Skeletal muscle cell (primary cell): ENCODE measurements around the gene ZNF133.
"Not testable (repeated sequence)": the region's sequence is repeated elsewhere in the genome, so short reads cannot be mapped to it uniquely, and the experiment has no call there.

Experiments
- DNase-seq: peaks from one replicate; pipeline ENCODE4 v3.0.0-alpha.2; 2010; ENCODE audit warnings: low read depth
- H3K4me3 ChIP-seq: 2 replicates; pipeline ENCODE4 v1.5.1; 2011; ENCODE audit warnings: low read depth, mild to moderate bottlenecking, control low read depth, low read length, moderate library complexity

The ZNF133 gene

DNA sequence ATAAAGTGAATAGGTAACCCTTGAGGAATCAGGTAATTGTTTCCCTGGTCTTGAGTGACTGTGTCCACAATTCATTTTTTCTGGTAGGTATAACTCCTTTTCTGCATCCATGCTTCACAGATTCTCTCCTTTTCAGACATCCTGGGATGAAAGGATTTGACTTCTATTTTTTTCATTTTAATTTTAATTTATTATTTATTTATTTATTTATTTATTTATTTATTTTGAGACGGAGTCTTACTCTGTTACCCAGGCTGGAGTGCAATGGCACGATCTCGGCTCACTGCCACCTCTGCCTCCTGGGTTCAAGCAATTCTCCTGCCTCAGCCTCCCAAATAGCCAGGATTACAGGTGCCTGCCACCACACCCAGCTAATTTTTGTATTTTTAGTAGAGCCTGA, 61.4 kb downstream of the ZNF133 start:
- not testable (repeated sequence) for DNase-seq, H3K4me3 ChIP-seq

DNA sequence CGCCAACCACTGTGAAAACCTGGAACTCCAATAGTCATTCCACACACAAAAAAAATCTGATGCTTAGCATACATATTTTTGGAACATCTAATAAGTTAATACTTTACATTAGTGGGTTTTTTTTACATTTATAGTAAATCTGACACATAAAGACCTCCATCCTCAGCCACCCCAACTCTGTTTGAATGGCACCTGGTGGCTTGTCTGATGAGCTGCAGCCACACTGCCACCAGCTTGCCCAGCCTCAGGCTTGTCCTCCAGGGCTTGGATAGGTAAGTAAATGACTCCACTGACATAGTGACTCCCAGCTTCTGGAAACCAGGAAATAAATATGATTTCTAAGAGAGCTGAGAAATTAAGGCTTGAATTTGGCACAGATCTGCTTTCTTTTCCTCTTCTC, 71.5 kb downstream of the ZNF133 start:
- H3K4me3 ChIP-seq = no peak overlapping the region
- DNase-seq = no peak

DNA sequence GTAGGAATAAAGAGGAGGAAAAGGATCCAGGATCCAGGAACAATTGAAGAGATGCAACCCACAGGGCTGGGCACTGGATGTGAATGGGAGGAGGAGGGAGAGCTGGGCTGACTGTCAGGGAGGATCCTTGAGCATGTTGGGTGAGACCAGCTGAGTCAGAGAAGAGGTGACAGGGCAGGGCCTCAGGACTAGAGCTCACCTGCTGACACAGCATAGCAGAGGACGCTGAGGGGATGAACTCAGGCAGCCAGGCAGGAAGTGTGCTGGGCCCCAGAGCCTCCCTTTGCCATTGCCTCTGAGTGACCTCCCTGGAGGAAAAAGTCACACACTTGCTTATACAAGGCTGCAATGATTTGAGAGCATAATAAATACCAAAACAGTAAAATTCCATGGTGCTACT, 72.3 kb downstream of the ZNF133 start:
- no peak overlapping the region for H3K4me3 ChIP-seq
- no peak for DNase-seq

DNA sequence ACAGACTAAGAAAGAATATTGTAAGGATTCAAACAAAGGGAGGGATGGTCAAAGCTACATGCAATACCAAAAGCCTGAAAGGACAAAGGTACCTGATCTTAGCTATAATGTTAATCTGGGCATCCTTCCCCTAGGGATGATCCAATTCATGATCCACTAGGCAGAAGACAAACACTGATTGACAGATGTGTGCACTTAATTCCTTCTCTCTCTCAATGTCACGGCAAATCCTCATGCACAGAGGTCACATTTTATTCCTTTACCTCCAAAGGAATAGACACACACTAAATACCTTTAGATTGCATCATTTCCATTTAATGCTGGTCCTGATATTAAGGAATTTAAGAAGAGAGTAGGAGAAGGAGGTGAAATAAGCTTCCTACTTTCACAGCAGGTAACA, 73.4 kb downstream of the ZNF133 start:
- DNase-seq = no peak
- H3K4me3 ChIP-seq = no peak overlapping the region

DNA sequence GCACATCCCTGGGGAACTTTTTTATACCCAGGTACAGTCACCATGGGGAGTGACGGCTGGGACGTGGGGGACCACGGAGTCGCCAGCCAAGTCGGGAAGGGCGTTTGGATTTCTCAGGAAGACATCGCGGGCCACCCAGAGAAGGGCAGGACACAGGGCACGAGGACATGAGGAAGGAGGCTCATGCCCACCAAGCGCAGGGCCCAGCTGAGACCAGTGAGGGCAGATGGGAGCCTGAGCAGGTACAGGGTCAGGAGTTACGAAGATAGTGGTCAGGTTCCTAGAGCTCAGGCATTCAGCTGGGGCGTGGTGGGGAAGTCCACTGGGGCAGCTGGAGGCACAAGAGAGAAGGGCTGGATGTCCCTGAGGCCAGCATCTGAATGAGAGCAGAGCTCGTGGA, 74.6 kb downstream of the ZNF133 start:
- no peak overlapping the region for H3K4me3 ChIP-seq
- no peak for DNase-seq

DNA sequence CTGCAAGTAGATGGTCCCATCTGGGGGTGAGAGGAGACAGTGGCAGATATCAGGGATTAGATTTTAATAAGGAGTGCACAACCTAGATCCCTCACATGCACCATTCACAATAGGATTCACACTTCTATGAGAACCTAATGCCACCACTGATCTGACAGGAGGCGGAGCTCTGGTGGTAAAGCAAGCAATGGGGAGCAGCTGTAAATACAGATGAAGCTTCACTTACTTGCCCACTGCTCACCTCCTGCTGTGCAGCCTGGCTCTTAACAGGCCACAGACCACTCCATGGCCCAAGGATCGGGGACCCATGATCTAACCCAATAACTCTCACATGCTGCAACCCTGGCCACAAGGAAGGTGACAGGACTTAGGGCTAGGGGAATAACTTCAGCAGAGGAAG, 75.4 kb downstream of the ZNF133 start:
- no peak overlapping the region for H3K4me3 ChIP-seq
- DNase-seq = no peak

DNA sequence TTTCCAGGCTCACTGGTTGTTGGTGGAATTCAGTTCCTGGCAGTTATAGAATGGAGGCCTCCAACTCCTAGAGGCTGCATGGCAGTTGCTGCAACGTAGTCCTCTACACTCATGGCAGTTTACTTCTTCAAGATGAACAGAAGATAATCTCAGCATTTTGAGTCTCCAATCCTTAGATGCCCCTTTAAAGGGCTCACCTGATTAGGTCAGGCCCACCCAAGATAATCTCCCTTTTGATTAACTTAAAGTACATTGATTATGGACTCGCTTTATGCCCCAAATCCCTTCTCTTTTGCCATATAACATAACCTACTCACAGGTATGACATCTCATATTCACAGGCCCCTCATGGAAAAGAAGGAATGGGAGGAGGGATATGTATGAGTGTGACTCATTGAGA, 76.4 kb downstream of the ZNF133 start:
- no peak overlapping the region for H3K4me3 ChIP-seq
- no peak for DNase-seq
